GM12878 (cell line): Measurements from ENCODE around the gene DNAJC5. TPM values are rescaled to one million over a fixed set of nuclear protein-coding genes. Genes with fewer than 3 reads are reported as not detected.

ENCODE experiments used
- CEBPB ChIP-seq, 2 experiments: fragments of 150-350 bp in 1 of 2; IDR thresholded peaks; 2 replicates each; pipeline ENCODE4 v1.6.1; 2012 to 2014; ENCODE audit warnings: low read depth in 2 of 2, low read length in 2 of 2, borderline replicate concordance in 1 of 2, inconsistent platforms in 1 of 2
- PKNOX1 ChIP-seq: fragments of 450-650 bp; IDR thresholded peaks from 2 replicates; pipeline ENCODE4 v1.6.1; 2016; ENCODE audit warnings: mild to moderate bottlenecking
- POLR2AphosphoS5 ChIP-seq: IDR thresholded peaks from 2 replicates; pipeline ENCODE4 v1.6.1; 2011; ENCODE audit warnings: mild to moderate bottlenecking, low read length, inconsistent platforms
- RAD21 ChIP-seq: IDR thresholded peaks from 2 replicates; pipeline ENCODE4 v1.6.1; 2011; ENCODE audit warnings: mild to moderate bottlenecking, low read depth, low read length, moderate library complexity; ENCODE audit not compliant: insufficient read depth
- SKIL ChIP-seq: fragments of 450-650 bp; IDR thresholded peaks from 2 replicates; pipeline ENCODE4 v1.6.1; 2017; ENCODE audit warnings: mild to moderate bottlenecking, low read depth, inconsistent platforms; ENCODE audit not compliant: poor library complexity, severe bottlenecking
- ZNF217 ChIP-seq: fragments of 450-650 bp; IDR thresholded peaks from 2 replicates; pipeline ENCODE4 v1.6.1; 2017; ENCODE audit warnings: antibody characterized with exemption, mild to moderate bottlenecking
- polyA plus RNA-seq, 11 experiments: library from polyadenylated mRNA; depleted of rRNA in 4 of 11; unstranded in 6 of 11; stranded (reverse) in 5 of 11; fragments of >200 nt; fragmentation: Nextera tagmentation in 4 of 11; fragmentation: Illumina TruSeq in 1 of 11; extraction: Ambion mirVana in 4 of 11; extraction: Trizol in 1 of 11; gene quantifications; 1 replicate in 1 of 11; 2 replicates in 10 of 11; pipeline versions ENCODE4 v1.2.1 to v1.2.3, GENCODE V29; 2011 to 2016; ENCODE audit warnings: inconsistent platforms in 2 of 11, missing spikeins in 2 of 11, low read depth in 1 of 11
- total RNA-seq, 4 experiments: library from RNA; depleted of rRNA in 3 of 4; stranded (reverse); fragments of >200 nt in 3 of 4; fragmentation: Illumina TruSeq in 1 of 4; extraction: Trizol in 1 of 4; gene quantifications; 2 replicates each; pipeline versions ENCODE4 v1.2.1 to v1.2.3, GENCODE V29; 2013 to 2021

Gene DNAJC5
- total and polyA plus RNA-seq, 10 of the 15 experiments (the other 5 are each of a cell fraction or from before 2014, with no cell fraction given), result 0.69 to 36.8 (median 17.0) TPM

GRCh38 chr20:63980317-63980805, 85.4 kb downstream of the DNAJC5 start (continued):
- TF ChIP-seq CEBPB (IDR thresholded peaks at IDR 0.05; ENCODE audit: borderline replicate concordance in 1 of 2, low read depth in 2 of 2, low read length in 2 of 2), result no peak
- TF ChIP-seq ZNF217, result no peak
- peak; percentile 1 for TF ChIP-seq SKIL
- TF ChIP-seq PKNOX1, result peak; percentile 74
- peak; percentile 80 for TF ChIP-seq POLR2AphosphoS5
- TF ChIP-seq RAD21, result no peak
